Measurements from ENCODE around the gene ANK2. TPM values are rescaled to one million over a fixed set of nuclear protein-coding genes. Genes with fewer than 3 reads are reported as not detected.

ANK2 gene
- total and polyA plus RNA-seq, 2 of the 13 experiments (the other 11 are each of a cell fraction or from before 2014, with no cell fraction given): 2.7 to 15.1 TPM

GRCh38 chr4:113109106-113109718, 59.8 kb downstream of the ANK2 start (continued):
- TF ChIP-seq SNAPC4 (CRISPR knock-in tag; IDR thresholded peaks at IDR 0.05) (no peak), SOX5 (CRISPR knock-in tag; IDR thresholded peaks at IDR 0.05; ENCODE audit: borderline replicate concordance) (peak; percentile 42; the same call in 1 of the 2 replicates), CREB1 (IDR thresholded peaks at IDR 0.05) (no peak), CREB1 (CRISPR knock-in tag; IDR thresholded peaks at IDR 0.05) (0 out of 2 replicates have a peak, but pooled peaks have one; percentile 31)
- TF ChIP-seq, protein P1, sequence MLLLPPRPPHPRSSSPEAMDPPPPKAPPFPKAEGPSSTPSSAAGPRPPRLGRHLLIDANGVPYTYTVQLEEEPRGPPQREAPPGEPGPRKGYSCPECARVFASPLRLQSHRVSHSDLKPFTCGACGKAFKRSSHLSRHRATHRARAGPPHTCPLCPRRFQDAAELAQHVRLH (CRISPR knock-in tag; IDR thresholded peaks at IDR 0.05; ENCODE audit: borderline replicate concordance, low read depth): no peak

GRCh38 chr4:113112338-113112978, 63.0 kb downstream of the ANK2 start:
- Histone ChIP-seq H3K27me3 (ENCODE audit: control insufficient read depth in 1 of 2, insufficient read depth in 2 of 2, low read length in 2 of 2) (peaks cover 0 to 3% of the 10 kb centered on the region in 2 experiments; a peak in 1 of 5 replicates), H4K20me1 (ENCODE audit: insufficient read depth, low read length) (no peaks in the 10 kb centered on the region), H3K4me3 (replicated peaks in 1 of 3; ENCODE audit: insufficient read depth in 1 of 3, low read depth in 2 of 3, low read length in 3 of 3) (no peak overlapping the region), H3K9me3 (ENCODE audit: low read length) (no peaks in the 10 kb centered on the region), H3K36me3 (replicated peaks in 1 of 2; ENCODE audit: control insufficient read depth in 1 of 2, insufficient read depth in 2 of 2, low read length in 2 of 2) (no peaks in the 10 kb centered on the region), H3K4me1 (ENCODE audit: insufficient read depth, low read length) (peaks cover 41% of the 10 kb centered on the region), H3K79me2 (ENCODE audit: insufficient read depth, low read length) (no peaks in the 10 kb centered on the region), H3K4me2 (ENCODE audit: low read depth, low read length) (no peak overlapping the region), H3K9ac (ENCODE audit: insufficient read depth, low read depth, low read length) (no peak overlapping the region), H3K27ac (ENCODE audit: extremely low read length, insufficient read depth, low read length) (no peak overlapping the region), H2AFZ (ENCODE audit: low read length) (no peak overlapping the region)
- WGBS (ENCODE audit: low lambda C conversion rate): 42% methylated on average over 2 of the region's 2 CpGs
- ChIA-PET CTCF (ENCODE audit: low intra/inter-chr PET ratio, low total read pairs) (no interaction called here), POLR2A (no interaction called here)
- no peak for DNase-seq (ENCODE audit: low spot score)
- no peak for ATAC-seq
- intact Hi-C loops (cut with micrococcal nuclease; ENCODE audit: unreplicated experiment) (no loop called here), in situ Hi-C loops (cut with HindIII; ENCODE audit: extremely low pct_ligation_motif_present, low pct_unique_long_range_greater_than_20kb) (no loop called here)
- BruUV-seq (replicated peaks): no TSS peak
- no peak for FAIRE-seq
- TF ChIP-seq FOXA3 (CRISPR knock-in tag; IDR thresholded peaks at IDR 0.05) (peak; percentile 42; the same call in 1 of the 2 replicates), ZBTB43 (CRISPR knock-in tag; conservative IDR thresholded peaks at IDR 0.05) (peak; percentile 65; the same call in 1 of the 2 replicates), AHR (CRISPR knock-in tag; IDR thresholded peaks at IDR 0.05) (no peak), FOXA1 (IDR thresholded peaks at IDR 0.05) (no peak), FOXA1 (CRISPR knock-in tag; IDR thresholded peaks at IDR 0.05) (peak; percentile 30; the same call in 1 of the 2 replicates), MEIS1 (CRISPR knock-in tag; IDR thresholded peaks at IDR 0.05; ENCODE audit: borderline replicate concordance) (no peak), SP140L (CRISPR knock-in tag; IDR thresholded peaks at IDR 0.05; ENCODE audit: borderline replicate concordance) (no peak)
- TF ChIP-seq, protein P2, sequence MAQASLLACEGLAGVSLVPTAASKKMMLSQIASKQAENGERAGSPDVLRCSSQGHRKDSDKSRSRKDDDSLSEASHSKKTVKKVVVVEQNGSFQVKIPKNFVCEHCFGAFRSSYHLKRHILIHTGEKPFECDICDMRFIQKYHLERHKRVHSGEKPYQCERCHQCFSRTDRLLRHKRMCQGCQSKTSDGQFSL (CRISPR knock-in tag; IDR thresholded peaks at IDR 0.05): no peak
